ENCODE results near the gene PPP2R1B. TPM values are rescaled to one million over a fixed set of nuclear protein-coding genes. Genes with fewer than 3 reads are reported as not detected.
"Not testable (repeated sequence)": the region's sequence is repeated elsewhere in the genome, so short reads cannot be mapped to it uniquely, and the experiment has no call there.

Gene PPP2R1B
- total and polyA plus RNA-seq, 8 donors: 26.4 to 31.5 (median 29.4) TPM

DNA sequence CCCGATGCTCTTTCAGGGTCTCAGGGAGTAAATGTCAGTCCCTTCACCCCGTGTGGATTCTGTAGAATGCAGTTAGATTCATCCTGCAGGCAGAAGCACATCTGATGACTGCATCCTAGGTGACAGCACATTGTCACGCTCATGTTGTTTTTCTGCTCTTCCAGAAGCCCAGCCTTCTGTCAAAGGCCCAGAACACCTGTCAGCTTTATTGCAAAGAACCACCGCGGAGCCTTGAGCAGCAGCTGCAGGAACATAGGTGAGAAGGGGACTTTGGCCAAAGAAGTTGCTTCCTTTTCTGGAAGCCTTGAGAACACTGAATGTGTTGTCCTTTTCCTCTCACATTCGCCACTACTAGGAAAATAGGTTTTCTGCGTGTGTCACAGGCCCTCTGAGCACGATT, 43.7 kb downstream of the PPP2R1B start:
- H3K9me3 ChIP-seq: no peaks in the 10 kb centered on the region
- no peak for ATAC-seq
- DNase-seq: no peak
- H3K4me1 ChIP-seq: peaks cover 5 to 6% of the 10 kb centered on the region in 2 donors
- no peak overlapping the region for H3K27ac ChIP-seq
- H3K4me3 ChIP-seq: no peak overlapping the region
- H3K36me3 ChIP-seq: peaks cover 0 to 80% of the 10 kb centered on the region in 2 donors
- intact Hi-C loops (cut with DNase I): no loop called here
- H3K27me3 ChIP-seq: no peaks in the 10 kb centered on the region
- TF ChIP-seq, protein P1, sequence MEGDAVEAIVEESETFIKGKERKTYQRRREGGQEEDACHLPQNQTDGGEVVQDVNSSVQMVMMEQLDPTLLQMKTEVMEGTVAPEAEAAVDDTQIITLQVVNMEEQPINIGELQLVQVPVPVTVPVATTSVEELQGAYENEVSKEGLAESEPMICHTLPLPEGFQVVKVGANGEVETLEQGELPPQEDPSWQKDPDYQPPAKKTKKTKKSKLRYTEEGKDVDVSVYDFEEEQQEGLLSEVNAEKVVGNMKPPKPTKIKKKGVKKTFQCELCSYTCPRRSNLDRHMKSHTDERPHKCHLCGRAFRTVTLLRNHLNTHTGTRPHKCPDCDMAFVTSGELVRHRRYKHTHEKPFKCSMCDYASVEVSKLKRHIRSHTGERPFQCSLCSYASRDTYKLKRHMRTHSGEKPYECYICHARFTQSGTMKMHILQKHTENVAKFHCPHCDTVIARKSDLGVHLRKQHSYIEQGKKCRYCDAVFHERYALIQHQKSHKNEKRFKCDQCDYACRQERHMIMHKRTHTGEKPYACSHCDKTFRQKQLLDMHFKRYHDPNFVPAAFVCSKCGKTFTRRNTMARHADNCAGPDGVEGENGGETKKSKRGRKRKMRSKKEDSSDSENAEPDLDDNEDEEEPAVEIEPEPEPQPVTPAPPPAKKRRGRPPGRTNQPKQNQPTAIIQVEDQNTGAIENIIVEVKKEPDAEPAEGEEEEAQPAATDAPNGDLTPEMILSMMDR (IDR thresholded peaks at IDR 0.05): no peak

DNA sequence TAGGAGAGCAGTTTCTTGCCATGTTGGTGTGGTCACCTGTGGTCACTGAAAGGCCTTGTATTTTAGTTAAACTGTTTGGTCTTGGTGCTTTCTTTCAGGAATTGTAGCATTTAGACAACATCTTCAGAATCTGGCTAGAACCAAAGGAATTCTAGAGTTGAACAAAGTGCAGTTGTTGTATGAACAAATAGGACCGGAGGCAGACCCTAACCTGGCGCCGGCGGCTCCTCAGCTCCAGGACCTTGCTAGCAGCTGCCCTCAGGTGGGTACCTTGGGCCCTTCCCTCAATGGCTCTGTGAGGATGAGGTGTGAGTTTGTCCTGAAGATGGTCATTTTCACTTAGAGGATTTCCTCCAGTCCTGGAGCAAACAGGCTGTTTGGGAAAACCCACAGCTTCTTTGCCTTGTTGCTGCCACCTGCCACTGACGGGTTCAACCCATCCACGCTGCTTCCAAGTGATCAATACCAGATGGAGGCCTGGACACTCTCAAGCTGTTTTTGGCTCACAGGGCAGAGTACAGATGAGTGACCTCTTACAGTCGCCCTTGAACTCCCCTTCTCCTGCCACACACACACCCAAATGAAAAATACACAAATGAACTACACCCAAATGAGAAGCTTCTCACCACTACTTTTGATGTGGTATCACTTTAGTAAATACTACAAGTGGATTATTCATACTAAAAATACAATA, 45.2 kb downstream of the PPP2R1B start:
- Histone ChIP-seq H3K4me1 (peaks cover 5 to 6% of the 10 kb centered on the region in 2 donors), H3K9me3 (no peaks in the 10 kb centered on the region), H3K36me3 (peaks cover 0 to 73% of the 10 kb centered on the region in 2 donors), H3K27me3 (no peaks in the 10 kb centered on the region), H3K27ac (no peak overlapping the region), H3K4me3 (no peak overlapping the region)
- ATAC-seq (no peak), DNase-seq (no peak)
- intact Hi-C loops (cut with DNase I): no loop called here
- TF ChIP-seq, protein P1 (IDR thresholded peaks at IDR 0.05): no peak

DNA sequence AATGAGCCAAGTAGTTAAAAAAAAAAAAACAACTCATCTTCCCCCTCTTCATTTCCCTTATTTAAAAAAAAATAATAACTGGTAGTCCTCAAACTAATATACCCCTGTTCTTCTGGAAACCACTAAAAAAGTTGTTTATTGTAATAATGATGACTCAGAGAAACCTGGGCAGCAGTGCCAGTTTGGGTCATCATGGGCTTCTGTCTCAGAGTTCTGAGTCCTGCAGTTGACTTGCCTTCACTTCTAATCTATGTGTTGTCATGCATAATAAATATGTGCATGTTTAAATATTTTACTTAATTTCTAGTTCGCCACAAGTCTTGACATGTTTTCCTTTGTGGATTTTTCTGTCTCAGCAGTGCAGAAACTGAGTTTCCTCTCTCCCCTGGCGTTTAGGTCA, 46.8 kb downstream of the PPP2R1B start:
- peaks cover 0 to 67% of the 10 kb centered on the region in 2 donors for H3K36me3 ChIP-seq
- no peak overlapping the region for H3K27ac ChIP-seq
- H3K27me3 ChIP-seq: no peaks in the 10 kb centered on the region
- no peaks in the 10 kb centered on the region for H3K9me3 ChIP-seq
- peaks cover 5 to 6% of the 10 kb centered on the region in 2 donors for H3K4me1 ChIP-seq
- TF ChIP-seq, protein P1 (IDR thresholded peaks at IDR 0.05): no peak
- H3K4me3 ChIP-seq: no peak overlapping the region
- DNase-seq (no peak), ATAC-seq (no peak)
- intact Hi-C loops (cut with DNase I): no loop called here

DNA sequence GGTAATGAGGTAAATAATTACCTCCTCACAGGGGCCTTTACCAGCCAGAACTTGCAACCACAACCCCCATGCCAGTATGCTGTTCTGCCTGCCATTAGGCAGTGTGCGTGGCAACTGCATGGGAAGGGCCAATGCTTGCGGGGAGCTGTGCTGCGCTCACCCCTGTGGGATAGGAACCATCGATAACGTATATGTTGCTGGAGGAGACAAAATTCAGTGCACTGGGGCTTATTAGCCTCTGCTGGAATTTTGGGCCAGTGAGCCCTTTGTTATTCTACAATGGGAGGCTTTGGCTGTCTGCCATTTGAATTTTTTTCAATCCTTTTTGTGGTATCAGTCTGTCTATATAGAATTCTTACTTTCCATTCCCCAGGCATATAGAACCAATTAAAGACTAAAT, 47.3 kb downstream of the PPP2R1B start:
- no peaks in the 10 kb centered on the region for H3K9me3 ChIP-seq
- H3K36me3 ChIP-seq: peaks cover 0 to 63% of the 10 kb centered on the region in 2 donors
- no peaks in the 10 kb centered on the region for H3K27me3 ChIP-seq
- peaks cover 5 to 6% of the 10 kb centered on the region in 2 donors for H3K4me1 ChIP-seq
- intact Hi-C loops (cut with DNase I): no loop called here
- DNase-seq: no peak
- H3K27ac ChIP-seq: peak overlapping the region; percentile 10 to 26
- TF ChIP-seq, protein P1 (IDR thresholded peaks at IDR 0.05): no peak
- ATAC-seq: no peak
- no peak overlapping the region for H3K4me3 ChIP-seq

DNA sequence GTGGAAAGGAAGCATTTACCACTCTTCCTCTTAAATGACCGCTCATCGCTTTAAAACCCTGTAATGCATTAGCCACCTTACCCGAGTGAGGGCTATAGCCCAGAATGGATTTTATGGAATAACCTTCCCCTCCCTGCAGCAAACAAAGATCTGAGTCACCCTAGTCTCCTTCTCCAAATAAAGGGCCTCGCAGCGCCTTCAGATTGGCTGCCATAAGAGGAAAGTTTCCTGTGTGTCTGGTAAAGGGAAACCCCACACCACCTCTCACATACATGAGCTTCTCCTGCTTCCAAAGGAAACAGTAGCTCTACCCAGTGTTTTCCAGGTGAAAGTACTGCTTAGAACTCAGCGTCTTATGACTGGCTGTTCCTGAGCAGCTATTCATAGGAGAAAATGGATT, 47.8 kb downstream of the PPP2R1B start:
- Histone ChIP-seq H3K36me3 (peaks cover 0 to 63% of the 10 kb centered on the region in 2 donors), H3K27me3 (no peaks in the 10 kb centered on the region), H3K27ac (peak overlapping the region; percentile 10 to 26), H3K9me3 (no peaks in the 10 kb centered on the region), H3K4me1 (peaks cover 5 to 6% of the 10 kb centered on the region in 2 donors), H3K4me3 (no peak overlapping the region)
- intact Hi-C loops (cut with DNase I): no loop called here
- TF ChIP-seq, protein P1 (IDR thresholded peaks at IDR 0.05): no peak
- DNase-seq: no peak
- ATAC-seq: peak; percentile 90

DNA sequence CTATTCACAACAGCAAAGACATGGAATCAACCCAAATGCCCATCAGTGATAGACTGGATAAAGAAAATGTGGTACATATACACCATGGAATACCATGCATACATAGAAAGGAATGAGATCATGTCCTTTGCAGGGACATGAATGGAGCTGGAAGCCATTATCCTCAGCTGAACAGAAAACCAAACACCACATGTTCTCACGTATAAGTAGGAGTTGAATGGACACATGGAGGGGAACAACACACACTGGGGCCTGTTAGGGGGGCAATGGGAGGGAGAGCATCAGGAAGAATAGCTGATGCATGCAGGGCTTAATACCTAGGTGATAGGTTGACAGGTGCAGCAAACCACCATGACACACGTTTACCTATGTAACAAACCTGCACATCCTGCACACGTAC, 48.5 kb downstream of the PPP2R1B start:
- ATAC-seq; H3K9me3 ChIP-seq; intact Hi-C loops (cut with DNase I); H3K4me1 ChIP-seq; H3K4me3 ChIP-seq; DNase-seq; H3K27ac ChIP-seq; H3K27me3 ChIP-seq: not testable (repeated sequence)
- H3K36me3 ChIP-seq: peaks cover 0 to 63% of the 10 kb centered on the region in 2 donors
